GM19099 (cell line): Measurements from ENCODE around the gene IQCE.

Experiments
- POLR2A ChIP-seq: IDR thresholded peaks from 3 replicates; pipeline ENCODE4 v1.6.1; 2011; ENCODE audit warnings: low read depth; ENCODE audit not compliant: insufficient read length; ENCODE audit errors: extremely low read depth

The IQCE gene

DNA sequence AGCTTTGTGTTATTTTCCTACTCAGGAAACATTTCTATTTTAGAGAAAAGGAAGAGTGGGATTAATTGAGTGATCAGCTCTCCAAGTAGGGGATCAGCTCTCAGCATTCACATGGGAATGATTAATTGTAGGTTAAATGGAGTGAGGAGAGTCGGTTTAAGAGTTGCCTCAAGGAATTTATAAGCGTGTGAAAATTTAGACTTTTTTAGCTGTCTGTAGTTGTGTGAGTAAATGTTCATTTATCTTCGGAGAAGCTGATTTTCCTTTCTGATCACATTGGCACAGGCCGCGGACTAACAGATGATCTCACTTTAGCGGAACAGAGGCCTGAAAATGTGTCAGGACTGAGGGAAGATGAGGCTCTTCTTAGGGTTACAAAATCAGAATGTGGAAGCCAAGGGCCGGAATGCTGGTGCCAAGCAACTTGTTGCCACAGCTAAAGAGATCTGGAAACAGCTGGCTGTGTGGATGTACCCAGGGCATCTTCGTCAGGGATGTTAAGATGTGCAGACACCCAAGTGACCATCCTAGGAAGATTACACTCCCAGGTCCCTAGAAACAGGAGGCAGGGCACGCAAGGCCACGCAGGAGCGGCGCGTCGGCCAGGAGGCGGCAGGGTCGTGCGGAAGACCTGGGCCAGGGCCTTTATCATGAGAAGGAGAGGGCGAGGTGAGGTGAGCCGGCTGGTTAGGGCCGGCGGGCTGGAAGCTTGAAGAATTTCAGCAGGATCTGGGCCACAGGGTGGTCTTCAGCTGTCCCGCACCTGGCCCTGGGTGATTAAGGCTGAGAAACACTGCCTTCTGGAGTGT lies 37.9 kb downstream of the IQCE start:
- TF ChIP-seq POLR2A, result no peak

DNA sequence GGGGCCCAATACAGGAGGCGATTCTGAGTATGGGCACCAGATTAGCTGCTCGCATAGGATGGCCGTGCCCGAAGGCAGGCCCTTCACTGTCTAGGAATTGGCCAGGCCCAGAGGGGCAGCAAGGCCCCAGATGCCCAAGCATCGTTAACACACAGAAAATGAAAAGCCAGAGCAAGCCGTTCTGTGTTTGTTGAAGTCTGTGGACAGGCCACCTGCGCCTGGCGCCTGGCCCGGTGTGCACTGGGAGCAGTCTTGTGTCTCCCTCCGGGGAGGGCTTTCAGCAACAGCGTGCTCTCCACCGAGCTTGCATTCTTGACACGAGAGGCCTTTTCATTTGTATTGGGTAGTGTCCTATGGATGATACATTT lies 38.5 kb downstream of the IQCE start:
- TF ChIP-seq POLR2A, result no peak

DNA sequence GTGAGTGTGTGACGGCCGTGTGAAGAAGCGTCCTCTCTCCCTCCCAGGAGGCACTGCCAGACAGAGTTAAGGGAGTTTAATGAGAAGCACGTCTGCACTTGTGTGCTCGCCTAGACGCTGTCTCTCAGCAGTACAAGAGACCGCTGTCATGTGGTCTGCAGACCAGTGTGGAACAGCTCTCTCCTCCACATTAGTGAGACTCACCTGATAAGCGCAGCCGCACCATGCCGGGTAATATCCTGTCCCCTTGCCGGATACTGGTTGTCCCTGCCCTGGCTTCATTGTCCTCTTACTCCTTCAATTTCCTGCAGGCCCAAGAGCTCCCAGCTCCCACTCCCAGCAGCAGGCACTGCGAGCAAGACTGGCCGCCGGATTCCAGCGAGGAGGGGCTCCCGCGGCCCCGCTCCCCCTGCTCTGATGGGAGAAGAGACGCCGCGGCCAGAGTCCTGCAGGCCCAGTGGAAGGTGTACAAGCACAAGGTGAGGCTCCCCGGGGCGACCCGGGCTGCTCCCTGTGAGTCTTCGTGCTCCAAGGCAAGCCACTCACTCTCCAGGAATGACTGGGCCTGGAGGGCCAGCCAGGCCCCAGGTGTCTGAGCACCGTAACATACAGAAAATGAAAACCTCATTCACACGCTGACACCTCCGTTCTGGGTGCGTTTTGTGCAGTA lies 39.5 kb downstream of the IQCE start:
- no peak for TF ChIP-seq POLR2A

DNA sequence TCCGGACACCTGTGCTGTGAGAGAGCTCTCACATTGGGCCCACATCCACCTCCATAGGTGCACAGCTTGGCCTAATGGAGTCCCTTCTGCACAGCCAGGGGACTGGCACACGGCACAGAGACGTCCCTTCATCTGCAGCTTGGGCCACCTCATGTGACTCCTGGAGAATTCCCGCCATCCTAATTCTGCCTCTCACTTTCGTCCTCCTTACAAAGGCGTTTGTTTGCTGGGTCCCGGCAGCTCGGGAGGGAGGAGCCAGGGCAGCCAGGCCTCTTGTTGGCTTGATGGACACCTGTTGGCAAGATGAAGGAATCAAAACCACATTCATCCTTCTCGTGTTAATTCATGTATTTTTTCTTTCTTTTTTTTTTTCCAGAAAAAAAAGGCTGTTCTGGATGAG lies 42.3 kb downstream of the IQCE start:
- no peak for TF ChIP-seq POLR2A

DNA sequence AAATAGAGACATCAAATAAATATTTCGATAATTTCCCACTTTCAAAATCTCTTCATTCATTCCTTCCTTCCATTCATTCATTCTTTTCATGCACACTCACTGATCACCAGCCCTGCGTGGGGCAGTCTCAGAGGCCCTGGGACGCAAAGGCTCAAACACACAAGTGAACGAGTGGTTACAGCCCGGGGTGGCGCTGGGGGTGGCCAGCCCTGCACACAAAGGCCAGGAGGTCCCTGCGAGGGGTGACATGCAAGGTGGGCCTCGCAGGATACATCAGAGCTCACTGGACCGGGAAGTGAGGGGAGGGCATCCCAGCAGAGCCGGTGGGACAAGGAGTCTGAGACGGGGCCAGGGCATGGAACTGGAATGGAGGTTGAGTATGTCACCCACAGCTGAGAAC lies 43.1 kb downstream of the IQCE start:
- TF ChIP-seq POLR2A, result no peak

DNA sequence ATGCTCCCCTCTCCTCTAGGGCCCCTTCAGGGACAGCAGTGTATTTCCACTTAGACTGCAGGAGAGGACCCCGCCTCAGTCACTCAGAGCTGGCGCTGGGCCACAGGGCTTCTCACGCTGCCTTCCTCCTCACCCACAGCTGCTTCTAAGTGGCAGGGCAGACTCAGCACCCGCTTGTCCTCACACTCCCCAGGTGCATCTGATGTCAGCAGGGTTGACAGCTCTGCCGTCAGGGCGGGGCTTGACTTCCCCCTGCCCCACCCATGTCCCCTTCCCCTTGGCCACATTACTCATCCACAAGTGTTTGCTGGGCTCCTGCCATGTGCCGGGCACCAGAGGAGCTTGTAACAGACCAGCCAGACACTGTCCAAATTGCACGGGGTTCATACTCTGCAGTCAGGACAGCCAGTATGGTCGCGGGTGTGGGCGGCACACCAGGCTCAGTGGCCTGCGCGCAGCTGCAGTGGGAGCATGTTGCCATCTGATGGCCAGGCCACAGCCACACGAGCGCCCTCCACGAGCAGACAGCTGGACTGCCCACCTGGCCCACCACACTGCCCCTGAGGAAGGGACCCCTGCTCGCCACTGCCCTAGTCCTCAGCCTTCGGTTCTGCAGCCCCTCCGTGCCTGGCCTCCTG lies 43.7 kb downstream of the IQCE start:
- no peak for TF ChIP-seq POLR2A

DNA sequence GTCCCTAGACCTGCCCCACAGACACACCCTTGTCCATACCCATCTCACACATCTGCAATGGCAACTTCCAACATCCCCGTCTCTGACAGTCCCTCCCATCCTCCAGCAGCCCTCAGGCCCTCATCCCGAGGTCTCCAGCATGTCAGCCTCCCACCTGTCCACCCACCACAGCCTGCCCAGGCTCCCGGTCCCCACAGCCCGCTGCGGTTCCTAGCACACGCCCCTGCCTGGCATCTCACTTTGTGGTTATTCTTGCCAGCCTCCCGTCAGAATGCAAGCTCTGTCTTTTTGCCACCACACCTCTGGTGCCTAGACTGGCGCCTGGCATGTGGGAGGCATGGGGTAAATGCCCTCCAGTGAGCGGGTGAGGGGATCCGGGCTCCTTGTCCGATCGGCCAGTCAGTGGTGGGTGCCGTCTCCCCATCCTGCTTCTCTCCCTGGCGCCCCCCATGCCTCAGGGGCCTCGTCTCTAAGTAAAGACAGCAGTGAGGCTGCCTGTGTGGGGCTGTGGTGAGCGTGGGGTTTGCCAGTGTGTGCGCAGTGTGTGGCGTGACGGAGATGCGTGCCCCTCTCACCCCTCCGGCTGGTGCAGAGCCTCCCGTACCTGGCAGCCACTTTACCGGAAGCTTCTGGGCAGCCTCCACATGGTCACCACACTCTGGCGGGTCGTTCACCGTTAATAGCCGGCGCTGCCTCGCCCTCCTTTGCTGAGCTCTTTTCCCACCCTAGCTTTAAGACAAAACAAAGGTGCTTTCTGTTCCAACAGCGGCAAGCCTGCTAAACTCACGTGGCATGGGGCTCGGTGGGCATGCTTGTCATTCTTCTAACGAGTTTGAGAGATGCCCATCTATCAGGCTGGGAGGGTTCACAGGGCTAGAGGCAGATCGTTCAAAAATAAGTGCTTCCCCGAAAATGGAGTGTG lies 44.5 kb downstream of the IQCE start:
- TF ChIP-seq POLR2A, result no peak

DNA sequence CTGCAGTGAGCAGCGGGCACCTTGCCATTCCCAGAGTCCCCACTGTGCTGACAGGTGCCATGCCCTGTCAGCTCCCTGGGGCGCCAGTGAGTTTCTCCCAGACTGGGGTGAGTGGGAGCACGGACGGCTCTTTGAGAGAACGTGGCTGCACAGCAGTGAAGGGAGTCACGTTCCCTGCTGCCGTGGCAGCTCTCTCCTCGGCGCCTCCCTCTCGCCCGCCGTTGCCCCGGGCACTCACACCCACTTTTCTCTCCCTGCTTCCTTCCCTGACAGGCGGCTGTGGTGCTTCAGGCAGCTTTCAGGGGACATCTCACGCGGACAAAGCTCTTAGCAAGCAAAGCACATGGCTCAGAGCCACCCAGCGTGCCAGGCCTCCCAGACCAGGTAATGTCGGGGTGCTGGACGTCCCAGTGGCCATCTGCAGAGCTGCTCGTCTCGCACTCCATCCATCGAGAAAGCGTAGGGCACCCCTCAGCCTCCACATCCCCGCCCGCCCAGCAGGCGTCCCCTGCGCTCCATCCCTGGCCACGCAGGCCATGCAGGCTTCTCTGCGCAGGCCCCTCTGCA lies 45.9 kb downstream of the IQCE start:
- no peak for TF ChIP-seq POLR2A

DNA sequence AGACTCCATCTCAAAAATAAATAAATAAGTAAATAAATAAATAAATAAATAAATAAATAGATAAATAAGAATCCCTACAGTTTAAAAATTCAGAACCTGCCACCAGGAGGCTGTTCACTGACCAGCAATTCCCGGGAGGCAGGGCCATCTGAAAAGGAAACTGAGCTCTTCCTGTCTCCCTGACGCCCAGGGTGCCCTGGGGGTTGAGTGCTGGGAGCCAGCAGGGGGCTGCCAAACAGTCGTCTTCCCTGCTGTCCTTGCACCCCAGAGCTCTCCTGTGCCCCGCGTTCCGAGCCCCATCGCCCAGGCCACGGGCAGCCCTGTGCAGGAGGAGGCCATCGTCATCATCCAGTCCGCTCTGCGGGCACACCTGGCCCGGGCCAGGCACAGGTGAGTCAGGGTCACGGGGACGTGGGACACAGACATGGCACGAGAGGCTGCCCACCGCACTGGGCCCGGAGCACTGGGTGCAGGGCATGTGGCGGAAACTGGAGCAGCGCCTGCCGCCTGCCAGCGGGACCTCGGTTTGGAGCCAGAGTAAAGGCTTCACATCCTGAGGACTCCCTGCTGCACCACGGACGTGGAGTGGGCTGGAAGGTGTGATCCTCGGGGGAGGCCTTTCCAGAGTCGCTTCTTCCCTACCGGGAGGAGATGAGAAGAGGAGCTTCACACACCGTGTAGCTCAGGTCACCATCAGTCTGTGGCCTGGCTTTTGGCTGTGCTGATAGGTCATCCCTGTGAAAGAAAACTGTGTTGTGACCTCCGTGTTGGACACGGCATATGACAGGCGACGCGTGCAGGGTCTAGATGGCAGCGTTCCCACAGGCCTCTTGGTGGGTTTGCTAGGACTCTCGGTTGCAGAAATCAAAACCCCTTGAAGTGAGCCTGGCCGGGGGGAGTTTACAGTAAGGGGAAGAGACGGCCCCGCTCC lies 47.1 kb downstream of the IQCE start:
- no peak for TF ChIP-seq POLR2A

DNA sequence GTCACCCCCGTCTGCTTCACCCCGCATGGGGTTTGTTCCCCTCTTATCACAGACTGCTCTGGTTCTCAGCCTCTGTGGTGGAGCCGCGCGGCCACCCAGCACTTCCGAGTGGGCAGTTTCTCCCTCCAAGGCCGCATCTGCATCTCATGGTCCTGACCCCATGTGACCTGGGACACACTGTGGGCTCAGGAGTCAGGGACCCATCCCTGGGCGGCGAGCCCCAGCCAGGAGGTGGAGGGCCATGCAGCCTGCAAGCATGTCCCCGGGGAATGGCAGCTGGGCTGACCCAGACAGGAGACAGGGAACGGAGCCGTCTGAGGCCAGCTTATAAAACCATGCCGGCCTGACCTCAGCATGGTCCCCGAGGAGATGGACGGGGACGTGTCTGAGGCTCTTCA lies 47.8 kb downstream of the IQCE start:
- TF ChIP-seq POLR2A, result no peak

DNA sequence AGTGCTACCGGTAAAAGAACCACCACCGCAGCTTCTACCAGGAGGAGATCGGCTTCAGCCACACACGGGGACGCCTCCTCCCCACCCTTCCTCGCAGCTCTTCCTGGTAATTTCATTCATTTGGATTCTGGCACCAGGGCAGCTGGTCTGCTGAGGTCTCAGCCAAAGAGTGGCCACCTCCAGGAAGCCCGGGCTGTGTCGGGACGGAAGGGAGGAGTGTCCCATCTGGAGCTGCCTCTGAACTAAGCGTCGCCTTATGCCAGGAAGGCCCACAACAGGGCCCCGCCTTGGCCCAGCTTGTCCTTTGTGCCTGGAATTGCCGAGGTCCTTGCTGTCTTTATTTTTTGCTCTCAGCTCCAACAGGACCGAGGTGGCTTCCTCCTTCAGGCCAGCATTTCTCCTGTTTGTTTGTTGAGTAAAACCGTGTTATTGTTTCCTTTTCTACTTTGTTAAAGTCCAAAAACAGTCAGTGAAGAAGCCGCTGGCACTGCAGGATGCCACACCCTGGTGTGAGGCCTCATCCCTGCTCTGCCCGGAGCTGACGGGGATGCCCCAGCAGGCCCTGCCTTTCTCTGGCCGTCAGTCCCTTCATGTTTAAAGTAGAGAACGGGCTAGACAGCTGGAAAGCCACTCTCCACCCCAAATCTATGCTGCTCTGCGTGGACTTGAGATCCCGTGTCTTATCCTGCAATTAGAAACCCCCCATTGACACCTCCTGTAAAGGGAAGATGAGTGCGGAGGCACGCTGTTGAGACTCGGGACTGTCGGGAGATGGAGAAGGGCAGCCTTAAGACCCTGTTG lies 48.5 kb downstream of the IQCE start:
- no peak for TF ChIP-seq POLR2A

DNA sequence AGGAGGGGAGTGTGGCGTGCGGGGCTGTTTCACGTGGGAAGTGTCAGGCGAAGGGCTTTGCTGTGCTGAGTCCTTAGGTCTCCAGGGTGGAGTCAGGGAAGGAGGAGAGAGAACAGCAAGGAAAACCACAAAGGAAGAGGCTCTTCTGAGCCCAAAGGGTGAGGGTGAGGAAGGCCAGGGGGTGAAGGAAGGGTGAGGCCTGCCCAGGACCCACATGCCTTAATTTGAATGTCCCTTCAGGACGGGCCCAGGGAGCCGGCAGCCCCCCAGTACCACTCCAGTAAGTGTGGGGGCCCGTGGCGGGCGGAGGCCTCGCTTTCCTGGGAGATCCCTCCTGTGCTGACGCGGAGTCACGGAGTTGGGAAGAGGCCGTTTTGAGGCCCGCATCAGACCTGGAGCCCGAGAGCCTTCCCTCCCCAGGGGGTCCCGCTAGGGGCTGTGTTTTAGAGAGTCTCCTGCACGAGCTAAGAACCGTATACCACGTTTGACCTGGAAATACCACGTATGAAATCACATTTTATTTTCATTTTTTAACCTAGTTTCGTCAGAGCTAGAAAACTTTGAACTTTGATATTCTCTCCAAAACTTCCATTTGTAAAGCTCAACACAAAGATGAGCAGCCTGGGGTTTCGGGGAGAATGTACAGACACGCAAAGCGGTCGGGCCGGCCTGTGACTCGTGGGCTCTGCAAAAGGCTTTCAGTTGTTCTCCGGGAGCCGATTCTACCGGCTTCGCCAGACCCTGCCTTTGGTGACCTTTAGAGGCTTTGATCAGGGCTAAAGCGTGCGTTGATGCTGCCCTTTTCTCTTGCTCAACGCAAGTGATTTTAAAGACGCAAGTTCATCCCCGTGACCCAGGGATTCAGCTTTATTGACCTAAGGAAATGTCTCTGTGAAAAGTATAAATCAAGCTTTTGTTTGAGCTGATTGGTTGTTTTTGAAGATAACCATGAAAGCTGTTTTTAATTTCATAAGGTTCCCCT lies 49.4 kb downstream of the IQCE start:
- no peak for TF ChIP-seq POLR2A
